Upper lobe of right lung (tissue), 1 donor: ENCODE results near the gene FHIT. TPM values are rescaled to one million over a fixed set of nuclear protein-coding genes. Genes with fewer than 3 reads are reported as not detected.

Experiments used
- ATAC-seq: fragments of 200-7000 bp; cut with Tn5 transposase; one replicate; pipeline ENCODE4 v1.9.1; 2020; ENCODE audit warnings: mild to moderate bottlenecking, moderate library complexity
- DNase-seq: peaks from one replicate; pipeline ENCODE4 v3.0.0-alpha.2; 2020
- H3K27ac ChIP-seq: fragments of 200-600 bp; one replicate; pipeline ENCODE4 v1.8.0; 2022
- H3K27me3 ChIP-seq: fragments of 200-600 bp; one replicate; pipeline ENCODE4 v1.8.0; 2022; ENCODE audit warnings: mild to moderate bottlenecking
- H3K36me3 ChIP-seq: fragments of 200-600 bp; one replicate; pipeline ENCODE4 v1.8.0; 2022
- H3K4me1 ChIP-seq: fragments of 200-600 bp; one replicate; pipeline ENCODE4 v1.8.0; 2022
- H3K4me3 ChIP-seq: fragments of 200-600 bp; one replicate; pipeline ENCODE4 v1.8.0; 2022; ENCODE audit warnings: mild to moderate bottlenecking
- H3K9me3 ChIP-seq: fragments of 200-600 bp; one replicate; pipeline ENCODE4 v1.8.0; 2022
- intact Hi-C: fragments of 100-400 bp; cut with DNase I; formaldehyde crosslinking; loops from one replicate; pipeline ENCODE4 v1.11.0; 2022
- total RNA-seq: library from RNA; stranded (reverse); fragmentation: NEBNext Ultra II Directional; extraction: Animal tissue kit (Norgen Biotek cat#: 25700); gene quantifications from one replicate; pipeline ENCODE4 v1.2.1, GENCODE V29; 2021
- TF ChIP-seq, protein P1 (sequence below): fragments of 200-600 bp; IDR thresholded peaks from one replicate; pipeline ENCODE4 v1.8.0; 2022; ENCODE audit warnings: antibody characterized with exemption
- donor health status: DM: no; HTN: yes; CAD: no; lungs with severe emphysema.

FHIT gene
- total RNA-seq, 1 donor from 2014 or later = 9.6 TPM

DNA sequence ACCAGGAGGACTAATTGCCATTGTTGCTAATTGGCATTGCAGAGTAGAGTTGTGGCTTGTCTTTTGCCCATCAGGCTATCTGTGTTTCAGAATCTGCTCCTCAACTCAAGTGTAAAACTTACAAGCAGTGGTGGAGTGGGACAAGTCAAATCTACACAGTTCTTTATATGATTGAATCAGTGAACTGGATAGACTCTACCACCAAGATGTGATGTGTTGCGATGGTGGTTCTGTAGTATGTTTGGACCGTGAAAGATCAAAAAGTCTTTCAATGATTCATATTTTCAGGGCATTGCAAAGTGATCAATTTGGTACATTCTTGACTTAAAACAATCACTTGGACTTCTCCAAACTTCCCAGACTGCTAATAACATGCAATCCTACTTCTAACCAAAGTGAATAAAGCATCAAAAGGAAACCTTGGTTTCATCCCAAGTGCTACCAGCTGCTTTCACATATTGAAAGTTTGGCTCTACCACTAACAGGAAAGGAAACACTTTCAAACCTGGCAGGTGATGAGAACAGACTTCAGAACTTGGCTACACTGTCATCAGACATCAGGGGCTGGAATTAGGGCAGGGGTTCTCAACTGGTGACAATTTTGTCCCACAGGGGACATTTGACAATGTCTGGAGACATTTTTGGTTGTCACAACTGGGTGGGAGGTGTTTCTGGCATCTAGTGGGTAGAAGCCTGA, 1356.7 kb downstream of the FHIT start:
- Histone ChIP-seq H3K27ac (no peak overlapping the region), H3K4me1 (no peaks in the 10 kb centered on the region), H3K36me3 (no peaks in the 10 kb centered on the region), H3K4me3 (no peak overlapping the region), H3K27me3 (no peaks in the 10 kb centered on the region), H3K9me3 (no peaks in the 10 kb centered on the region)
- intact Hi-C loops = no loop called here
- no peak for ATAC-seq
- TF ChIP-seq, protein P1, sequence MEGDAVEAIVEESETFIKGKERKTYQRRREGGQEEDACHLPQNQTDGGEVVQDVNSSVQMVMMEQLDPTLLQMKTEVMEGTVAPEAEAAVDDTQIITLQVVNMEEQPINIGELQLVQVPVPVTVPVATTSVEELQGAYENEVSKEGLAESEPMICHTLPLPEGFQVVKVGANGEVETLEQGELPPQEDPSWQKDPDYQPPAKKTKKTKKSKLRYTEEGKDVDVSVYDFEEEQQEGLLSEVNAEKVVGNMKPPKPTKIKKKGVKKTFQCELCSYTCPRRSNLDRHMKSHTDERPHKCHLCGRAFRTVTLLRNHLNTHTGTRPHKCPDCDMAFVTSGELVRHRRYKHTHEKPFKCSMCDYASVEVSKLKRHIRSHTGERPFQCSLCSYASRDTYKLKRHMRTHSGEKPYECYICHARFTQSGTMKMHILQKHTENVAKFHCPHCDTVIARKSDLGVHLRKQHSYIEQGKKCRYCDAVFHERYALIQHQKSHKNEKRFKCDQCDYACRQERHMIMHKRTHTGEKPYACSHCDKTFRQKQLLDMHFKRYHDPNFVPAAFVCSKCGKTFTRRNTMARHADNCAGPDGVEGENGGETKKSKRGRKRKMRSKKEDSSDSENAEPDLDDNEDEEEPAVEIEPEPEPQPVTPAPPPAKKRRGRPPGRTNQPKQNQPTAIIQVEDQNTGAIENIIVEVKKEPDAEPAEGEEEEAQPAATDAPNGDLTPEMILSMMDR = no peak
- DNase-seq = no peak

DNA sequence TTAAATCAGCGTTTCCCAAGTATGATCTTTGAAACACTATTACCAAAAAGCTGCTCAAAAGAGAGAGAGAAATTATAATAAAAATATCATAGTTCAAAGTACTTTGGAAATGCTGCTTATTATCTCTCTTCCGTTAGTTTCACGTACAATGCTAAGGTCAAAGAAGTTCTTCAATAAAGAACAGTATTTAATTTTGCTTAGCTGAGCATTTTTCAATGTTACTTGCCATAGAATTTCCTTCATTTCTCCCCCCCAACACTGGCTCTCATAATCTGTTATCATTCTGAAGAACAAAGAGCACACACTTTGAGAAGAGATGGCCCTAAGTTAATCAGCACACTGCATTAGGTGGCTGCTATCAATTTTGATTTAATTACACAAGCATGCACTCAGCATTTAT, 1360.6 kb downstream of the FHIT start:
- Histone ChIP-seq H3K9me3 (no peaks in the 10 kb centered on the region), H3K27me3 (no peaks in the 10 kb centered on the region), H3K4me1 (no peaks in the 10 kb centered on the region), H3K27ac (no peak overlapping the region), H3K36me3 (no peaks in the 10 kb centered on the region), H3K4me3 (no peak overlapping the region)
- DNase-seq (no peak), ATAC-seq (no peak)
- intact Hi-C loops = no loop called here
- TF ChIP-seq, protein P1 = no peak

DNA sequence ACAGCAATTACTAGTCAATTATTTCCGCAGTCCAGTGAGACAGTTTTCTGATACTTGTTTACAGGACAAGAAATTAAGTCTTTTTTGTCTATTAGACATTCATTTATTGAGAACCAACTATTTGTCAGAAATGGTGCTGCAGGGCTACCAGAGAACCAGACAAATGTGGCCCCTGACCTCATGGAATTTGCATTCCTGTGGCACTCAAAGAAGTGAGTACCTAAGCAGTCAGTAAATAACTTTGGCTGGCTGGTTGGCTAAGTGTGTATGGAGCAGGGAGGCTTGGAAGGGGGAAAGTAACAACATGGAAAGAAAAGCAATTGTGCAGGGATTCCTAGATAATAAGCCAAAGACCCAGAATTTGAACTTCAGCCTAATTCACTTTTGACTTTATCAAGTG, 1364.5 kb downstream of the FHIT start:
- Histone ChIP-seq H3K9me3 (no peaks in the 10 kb centered on the region), H3K4me1 (no peaks in the 10 kb centered on the region), H3K4me3 (no peak overlapping the region), H3K27me3 (no peaks in the 10 kb centered on the region), H3K27ac (no peak overlapping the region), H3K36me3 (no peaks in the 10 kb centered on the region)
- intact Hi-C loops = no loop called here
- TF ChIP-seq, protein P1 = no peak
- DNase-seq (no peak), ATAC-seq (peak; percentile 17)

DNA sequence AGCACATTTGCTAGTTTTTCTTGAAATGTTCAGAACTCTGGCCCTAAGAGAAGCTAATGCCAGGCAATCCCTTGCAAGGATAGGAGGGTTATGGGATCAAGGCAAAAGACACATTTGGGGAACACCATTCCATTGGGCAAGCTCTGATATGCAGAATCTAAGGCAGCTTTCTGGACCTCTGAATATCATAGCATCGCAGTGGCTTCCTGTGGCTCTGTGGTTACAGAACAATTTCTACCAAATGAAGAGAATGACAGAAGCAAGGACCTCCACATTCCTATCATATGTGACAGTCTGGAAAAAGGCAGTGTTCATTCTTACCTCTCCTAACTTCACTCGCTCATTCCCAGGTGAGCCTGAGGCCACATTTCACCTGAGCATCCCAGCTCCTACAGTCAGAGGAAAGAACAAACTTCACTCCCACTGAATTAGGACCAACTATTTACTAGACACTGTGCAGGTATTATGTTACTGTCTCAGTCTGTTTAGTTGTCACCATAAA, 1365.3 kb downstream of the FHIT start:
- intact Hi-C loops = no loop called here
- H3K27me3 ChIP-seq = no peaks in the 10 kb centered on the region
- no peaks in the 10 kb centered on the region for H3K9me3 ChIP-seq
- no peak overlapping the region for H3K27ac ChIP-seq
- no peak overlapping the region for H3K4me3 ChIP-seq
- ATAC-seq = no peak
- no peak for DNase-seq
- TF ChIP-seq, protein P1 = no peak
- no peaks in the 10 kb centered on the region for H3K4me1 ChIP-seq
- no peaks in the 10 kb centered on the region for H3K36me3 ChIP-seq

DNA sequence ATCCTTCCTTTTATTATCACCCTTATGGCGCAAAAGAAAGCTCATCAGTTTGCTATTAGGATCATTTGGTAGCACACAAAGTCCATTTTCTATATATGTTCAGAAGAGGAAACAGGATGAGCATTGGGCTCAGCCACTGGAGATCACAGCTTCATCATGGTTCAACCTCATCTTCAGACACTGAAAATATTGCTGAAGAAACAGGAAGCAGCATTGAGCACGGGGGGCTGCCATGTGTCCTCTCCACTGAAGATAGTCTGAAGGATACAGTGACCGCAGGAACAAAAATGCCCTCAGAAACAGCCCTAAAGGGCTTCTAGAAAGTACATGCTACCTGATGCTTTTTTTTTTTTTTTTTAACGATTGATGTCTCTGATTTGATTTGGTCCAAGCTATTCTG, 1366.2 kb downstream of the FHIT start:
- DNase-seq (no peak), ATAC-seq (no peak)
- no peak overlapping the region for H3K4me3 ChIP-seq
- TF ChIP-seq, protein P1 = no peak
- no peaks in the 10 kb centered on the region for H3K4me1 ChIP-seq
- H3K36me3 ChIP-seq = no peaks in the 10 kb centered on the region
- intact Hi-C loops = no loop called here
- no peak overlapping the region for H3K27ac ChIP-seq
- H3K27me3 ChIP-seq = no peaks in the 10 kb centered on the region
- no peaks in the 10 kb centered on the region for H3K9me3 ChIP-seq

DNA sequence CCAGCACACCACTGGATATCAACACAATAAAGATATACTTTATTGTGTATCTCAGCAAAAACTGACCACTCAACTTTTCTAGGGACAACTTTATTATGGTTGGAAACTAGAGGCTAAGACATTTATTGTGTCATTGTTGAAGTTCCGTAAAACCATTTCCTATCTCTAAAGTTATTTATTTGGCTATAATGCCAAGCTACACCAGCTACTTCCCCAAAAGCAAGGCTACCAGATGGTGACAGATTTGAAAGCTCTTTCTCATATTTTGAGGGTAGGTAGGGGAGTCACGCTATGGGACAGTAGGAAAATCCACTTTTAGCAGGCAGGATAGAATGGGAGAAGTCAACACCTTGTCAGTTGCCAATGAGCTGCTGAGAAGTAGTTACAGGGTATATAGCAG, 1366.8 kb downstream of the FHIT start:
- intact Hi-C loops = no loop called here
- no peak for DNase-seq

More for the DNA sequence above, 1366.8 kb downstream of the FHIT start:
- Histone ChIP-seq H3K4me1 (no peaks in the 10 kb centered on the region), H3K27me3 (no peaks in the 10 kb centered on the region), H3K4me3 (no peak overlapping the region), H3K9me3 (no peaks in the 10 kb centered on the region), H3K27ac (no peak overlapping the region), H3K36me3 (no peaks in the 10 kb centered on the region)
- ATAC-seq = peak; percentile 64
- TF ChIP-seq, protein P1 = no peak
